GM19467 (cell line): ENCODE data around the gene CERS6.
A peak's percentile ranks its signal among the peaks of the same experiment; 100 is the strongest.
"Not testable (repeated sequence)": the region's sequence is repeated elsewhere in the genome, so short reads cannot be mapped to it uniquely, and the experiment has no call there.

Experiments used
- ATAC-seq: cut with Tn5 transposase; IDR thresholded peaks from one replicate; pipeline ENCODE4 v1.9.1; 2021; ENCODE audit warnings: mild to moderate bottlenecking, moderate library complexity; ENCODE audit not compliant: unreplicated experiment

The CERS6 gene, protein sequence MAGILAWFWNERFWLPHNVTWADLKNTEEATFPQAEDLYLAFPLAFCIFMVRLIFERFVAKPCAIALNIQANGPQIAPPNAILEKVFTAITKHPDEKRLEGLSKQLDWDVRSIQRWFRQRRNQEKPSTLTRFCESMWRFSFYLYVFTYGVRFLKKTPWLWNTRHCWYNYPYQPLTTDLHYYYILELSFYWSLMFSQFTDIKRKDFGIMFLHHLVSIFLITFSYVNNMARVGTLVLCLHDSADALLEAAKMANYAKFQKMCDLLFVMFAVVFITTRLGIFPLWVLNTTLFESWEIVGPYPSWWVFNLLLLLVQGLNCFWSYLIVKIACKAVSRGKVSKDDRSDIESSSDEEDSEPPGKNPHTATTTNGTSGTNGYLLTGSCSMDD

GRCh38 chr2:168455645-168456520, at the start of gene CERS6:
CERS6 (plus strand) TSS chr2:168456272; CDS start chr2:168456449, 177 bp downstream.
- peak; percentile 96 for ATAC-seq

- not testable (repeated sequence) for ATAC-seq
Observed at GRCh38 chr2:168412301-168412700, 43.8 kb upstream of the CERS6 start.

GRCh38 chr2:168413101-168413500, 43.0 kb upstream of the CERS6 start:
- ATAC-seq = not testable (repeated sequence)

DNA sequence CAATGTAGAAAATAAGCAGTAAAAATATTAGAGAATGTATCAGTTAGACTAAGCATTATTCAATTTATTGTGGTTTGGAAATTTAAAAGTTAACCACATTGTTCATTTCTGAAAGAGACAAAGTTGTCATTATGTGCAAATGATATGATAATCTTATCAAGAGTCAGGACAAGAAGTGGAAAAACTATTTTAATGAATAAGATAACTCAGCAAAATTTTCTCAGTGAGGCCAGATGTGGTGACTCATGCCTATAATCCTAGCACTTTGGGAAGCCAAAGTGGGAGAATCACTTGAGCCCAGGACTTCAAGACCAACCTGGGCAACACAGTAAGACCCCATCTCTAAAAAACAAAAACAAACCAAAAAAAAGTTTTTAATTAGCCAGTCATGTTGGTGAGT, 39.5 kb upstream of the CERS6 start:
- ATAC-seq = no peak

- ATAC-seq = no peak
Observed at GRCh38 chr2:168422584-168422983, 33.5 kb upstream of the CERS6 start.

DNA sequence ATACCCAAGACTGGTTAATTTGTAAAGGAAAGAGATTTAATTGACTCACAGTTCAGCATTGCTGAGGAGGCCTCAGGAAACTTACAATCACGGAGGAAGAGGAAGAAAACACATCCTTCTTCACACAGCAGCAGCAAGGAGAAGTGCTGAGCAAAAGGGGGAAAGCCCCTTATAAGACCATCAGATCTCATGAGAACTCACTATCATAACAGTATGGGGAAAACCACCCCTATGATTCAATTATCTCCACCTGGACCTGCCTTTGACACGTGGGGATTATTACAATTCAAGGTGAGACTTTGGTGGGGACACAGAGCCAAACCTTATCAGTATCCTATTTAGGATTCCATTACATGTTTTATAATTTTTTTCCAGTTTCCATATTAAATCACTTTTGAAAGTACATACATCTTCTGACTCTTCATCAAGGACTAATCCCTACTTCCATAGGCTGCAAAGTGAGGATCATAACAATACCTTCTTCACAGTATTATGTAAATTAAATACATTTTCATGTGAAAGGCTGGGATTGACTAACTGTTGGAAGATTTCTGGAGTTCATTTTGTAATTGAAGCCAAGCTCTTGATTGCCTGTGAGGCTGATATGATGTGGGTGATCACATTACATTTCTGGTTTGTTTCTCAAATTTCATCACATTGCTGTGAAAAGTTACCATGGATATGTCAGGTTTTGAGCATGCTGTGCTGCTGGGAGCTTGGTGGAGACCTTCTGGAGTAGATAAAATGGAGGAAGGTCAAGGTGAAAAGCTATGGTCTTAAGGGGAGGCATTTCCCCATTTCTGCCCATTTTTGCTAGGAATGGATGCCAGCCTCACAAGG, 31.7 kb upstream of the CERS6 start:
- ATAC-seq = no peak

- ATAC-seq = no peak
Observed at GRCh38 chr2:168424971-168425370, 31.1 kb upstream of the CERS6 start.

GRCh38 chr2:168426861-168427260, 29.2 kb upstream of the CERS6 start:
- no peak for ATAC-seq

GRCh38 chr2:168427451-168427850, 28.6 kb upstream of the CERS6 start:
- ATAC-seq = no peak

DNA sequence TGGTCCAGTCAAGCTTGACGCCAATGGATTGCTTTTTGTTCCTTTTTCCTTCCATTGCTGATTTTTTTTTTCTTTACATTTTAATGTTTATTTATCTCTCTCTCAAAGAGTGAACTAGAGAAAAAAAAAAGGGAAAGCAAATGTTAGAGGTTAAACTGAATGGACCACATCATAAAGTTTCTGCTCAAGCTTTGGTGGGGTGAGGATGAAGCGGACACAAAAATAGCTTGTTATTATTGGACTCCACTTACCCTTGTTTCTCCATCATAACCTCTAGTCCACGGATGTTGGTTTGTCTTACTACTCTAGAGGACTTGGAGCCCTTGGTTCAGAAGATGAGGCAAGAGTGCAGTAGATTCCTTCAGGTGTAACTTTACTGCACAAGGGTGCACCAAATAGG, 27.6 kb upstream of the CERS6 start:
- no peak for ATAC-seq

DNA sequence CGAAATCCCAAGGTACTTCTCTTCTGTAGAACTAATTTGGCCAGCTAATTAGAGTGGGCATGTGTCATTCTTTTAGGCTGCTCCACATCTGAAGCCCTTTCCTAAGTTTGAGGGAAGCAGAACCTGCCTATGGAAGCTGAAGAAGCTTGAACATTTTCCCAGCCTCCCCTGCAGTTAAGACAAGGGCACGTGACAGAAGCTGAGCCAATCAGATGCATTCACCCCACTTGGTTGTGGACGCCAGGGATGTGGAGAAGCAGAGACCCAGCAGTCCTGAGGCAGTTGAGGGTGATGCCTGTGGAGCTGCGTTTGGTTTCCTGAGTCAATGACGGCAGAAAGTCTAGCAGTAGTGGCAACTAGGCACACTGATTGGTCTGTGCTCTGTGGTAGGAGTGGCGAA, 26.1 kb upstream of the CERS6 start:
- ATAC-seq = no peak

DNA sequence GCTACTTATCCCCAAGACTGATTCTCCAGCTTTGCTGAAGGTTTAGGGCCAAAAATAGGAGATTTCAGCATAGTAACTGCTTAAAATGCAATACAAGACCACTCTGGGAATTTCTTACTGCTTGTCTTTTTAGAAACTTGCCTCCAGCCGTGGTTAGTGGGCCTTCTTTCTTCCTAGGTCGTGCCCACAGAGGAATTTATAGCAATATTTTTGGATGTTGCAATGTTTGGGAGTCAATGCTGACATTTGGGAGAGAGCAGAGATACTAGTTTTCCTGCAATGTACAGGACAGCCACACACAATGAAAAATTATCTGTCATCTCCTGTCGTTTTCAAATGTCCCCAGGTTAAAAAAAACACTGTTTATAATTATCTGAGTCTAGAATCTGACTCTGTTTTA, 25.6 kb upstream of the CERS6 start:
- ATAC-seq = no peak

DNA sequence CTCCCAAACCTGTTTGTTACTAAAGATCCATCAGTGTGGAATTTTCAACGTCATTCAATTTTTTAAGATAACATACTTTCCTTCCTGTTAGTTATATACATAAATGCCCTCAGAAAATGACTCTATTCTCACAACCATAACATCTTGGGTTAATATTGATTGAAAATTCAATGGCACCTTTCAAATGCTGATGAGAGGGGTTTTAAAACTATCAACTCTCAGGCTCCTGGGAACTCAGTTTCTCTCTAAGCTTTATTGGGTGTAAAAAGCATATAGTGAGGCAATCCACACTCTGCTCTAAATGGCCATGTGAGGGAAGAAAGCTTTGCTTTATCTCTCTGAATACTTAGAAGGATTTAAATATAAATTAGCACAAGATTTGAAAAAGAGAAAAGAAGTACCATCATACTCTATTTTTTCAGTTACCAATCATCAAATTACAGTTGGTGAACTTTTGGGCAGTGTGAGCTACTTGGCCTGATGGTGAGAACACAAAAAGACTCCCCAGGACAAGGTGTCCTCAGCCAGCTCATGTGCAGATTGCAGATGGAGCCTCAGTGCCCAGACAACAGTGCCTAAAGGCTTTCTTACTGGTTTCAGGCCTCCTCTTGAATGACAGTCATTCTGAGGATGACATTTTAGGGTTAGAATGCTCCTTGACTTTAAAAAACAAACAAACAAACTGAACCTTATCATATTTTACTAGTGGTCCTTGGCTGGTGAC, 24.6 kb upstream of the CERS6 start:
- no peak for ATAC-seq

DNA sequence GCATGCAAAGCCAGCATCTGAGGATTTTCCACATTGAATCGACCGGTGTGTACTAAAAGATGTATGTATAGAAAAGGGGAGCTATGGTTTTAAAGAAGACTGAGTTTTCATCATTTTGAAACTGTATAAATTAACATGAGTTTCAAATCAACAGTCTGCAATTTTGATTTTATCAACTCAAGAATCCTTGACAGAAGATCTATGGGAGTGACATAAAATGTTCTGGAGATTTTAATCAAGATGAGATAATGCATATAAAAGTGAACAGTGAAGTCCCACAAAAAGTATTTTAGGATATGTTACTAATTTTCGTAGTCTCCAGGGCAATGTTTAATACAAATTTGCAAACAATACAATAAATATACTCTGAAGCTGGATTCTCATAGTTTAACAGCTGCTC, 24.0 kb upstream of the CERS6 start:
- no peak for ATAC-seq

- ATAC-seq = no peak
Observed at GRCh38 chr2:168432565-168433186, 23.4 kb upstream of the CERS6 start.

DNA sequence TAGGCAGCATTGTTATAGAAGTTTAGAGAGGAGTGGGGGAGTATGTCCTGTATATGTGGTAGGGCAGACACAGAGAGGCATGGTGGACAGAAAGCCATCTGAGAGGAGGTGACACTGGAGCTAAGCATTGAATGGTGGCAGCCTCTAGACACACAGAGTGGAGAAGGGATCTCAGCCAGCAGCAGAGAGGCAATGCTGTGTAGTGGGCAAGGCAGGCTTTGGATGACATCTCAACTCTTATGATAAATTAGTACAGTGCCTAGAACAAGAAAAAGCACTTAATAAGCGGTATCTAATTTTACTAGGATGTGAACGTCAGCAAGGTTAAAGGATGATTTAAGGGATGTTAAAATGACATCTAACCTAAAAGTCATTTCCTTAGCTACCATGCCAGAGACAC, 22.5 kb upstream of the CERS6 start:
- no peak for ATAC-seq

DNA sequence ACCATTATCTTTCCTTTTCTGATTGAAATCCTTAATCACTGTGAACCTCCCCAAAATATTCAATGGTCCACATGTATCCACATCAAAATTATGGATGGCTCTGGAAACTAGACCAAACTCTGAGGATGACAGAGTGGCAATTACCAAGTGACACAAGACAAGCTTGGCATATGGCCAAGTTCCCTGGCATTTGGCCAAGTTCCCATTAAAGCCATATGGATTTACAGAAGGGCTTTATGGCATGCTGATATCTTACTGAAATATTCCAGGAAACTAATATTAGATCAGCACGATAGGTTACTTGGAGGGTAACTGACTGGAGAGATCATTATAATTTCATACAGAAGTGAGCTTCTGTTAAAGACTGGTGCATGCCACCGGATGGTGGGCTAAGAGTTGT, 21.9 kb upstream of the CERS6 start:
- no peak for ATAC-seq

DNA sequence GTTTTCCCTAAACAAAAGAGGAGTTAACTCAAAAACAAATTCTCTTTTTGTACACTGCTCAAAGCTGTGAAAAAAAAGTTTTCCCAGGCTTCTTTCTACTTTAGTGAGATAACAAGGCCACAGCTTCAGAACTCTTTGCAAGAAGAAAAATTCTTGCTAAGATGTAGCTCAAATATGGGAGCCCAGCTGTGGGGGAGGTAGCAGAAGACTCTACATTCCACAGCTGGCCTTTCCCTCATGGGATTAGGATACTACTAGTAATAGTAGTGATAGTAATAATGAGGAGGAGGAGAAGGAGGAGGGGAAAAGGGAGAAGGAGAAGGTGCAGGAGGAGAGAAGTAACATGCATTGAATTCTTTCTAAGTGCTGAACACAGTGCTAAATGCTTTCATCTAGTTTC, 19.2 kb upstream of the CERS6 start:
- no peak for ATAC-seq

DNA sequence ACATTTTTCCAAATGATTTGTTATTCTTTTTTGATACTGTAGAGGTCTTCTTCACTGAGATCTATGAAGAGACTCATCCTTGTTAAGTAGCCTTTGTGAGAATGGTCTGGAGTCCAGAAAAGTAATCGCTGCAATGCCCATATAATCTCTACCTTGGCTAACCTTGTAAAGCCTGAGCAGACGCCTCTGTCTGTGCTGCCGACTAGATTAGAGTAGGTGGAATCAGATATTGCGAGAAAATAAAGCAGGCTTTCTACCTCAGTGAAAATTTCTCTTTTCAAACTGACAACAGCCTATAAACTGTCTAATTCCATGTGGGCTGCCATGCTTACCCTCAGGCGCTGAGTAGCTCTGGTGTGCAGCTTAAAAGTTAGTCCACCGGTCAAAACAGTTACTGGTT, 17.5 kb upstream of the CERS6 start:
- ATAC-seq = no peak

DNA sequence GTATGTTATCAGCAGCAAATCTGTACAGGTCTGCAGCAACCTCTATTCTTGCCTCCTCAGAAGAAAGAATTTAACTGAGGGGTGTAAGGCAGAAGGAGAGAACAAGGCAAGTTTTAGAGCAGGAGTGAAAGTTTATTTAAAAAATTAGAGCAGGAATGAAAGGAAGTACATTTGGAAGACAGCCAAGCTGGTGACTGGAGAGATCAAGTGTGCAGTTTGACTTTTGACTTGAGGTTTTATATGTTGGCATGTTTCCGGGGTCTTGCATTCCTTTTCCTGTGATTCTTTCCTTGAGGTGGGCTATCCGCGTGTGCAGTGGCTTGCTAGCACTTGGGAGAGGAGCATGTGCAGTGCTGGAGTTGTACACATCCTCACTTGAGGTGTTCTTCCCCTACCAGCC, 16.5 kb upstream of the CERS6 start:
- no peak for ATAC-seq
